Natural killer cell (primary cell): ENCODE data around the gene POF1B. TPM values are rescaled to one million over a fixed set of nuclear protein-coding genes. Genes with fewer than 3 reads are reported as not detected.

ENCODE experiments used
- ATAC-seq, 3 donors: fragments of 150-1000 bp in 2 of 3; fragments of 200-7000 bp in 1 of 3; cut with Tn5 transposase; 1 replicate in 1 of 3; 2 replicates in 2 of 3; pipeline ENCODE4 v1.10.0; 2021; ENCODE audit warnings: mild to moderate bottlenecking in 2 of 3, moderate library complexity in 2 of 3
- DNase-seq, 2 donors: peaks; one replicate each; pipeline versions ENCODE4 v3.0.0 to v3.0.0-alpha.2; 2013 to 2021; ENCODE audit warnings: mixed read lengths in 1 of 2
- H3K27ac ChIP-seq: one replicate; pipeline ENCODE4 v1.5.1; 2013; ENCODE audit warnings: mild to moderate bottlenecking, low read length
- H3K27me3 ChIP-seq: one replicate; pipeline ENCODE4 v1.6.1; 2013; ENCODE audit warnings: low read length; ENCODE audit not compliant: control insufficient read depth, insufficient read depth
- H3K36me3 ChIP-seq: one replicate; pipeline ENCODE4 v1.6.1; 2013; ENCODE audit warnings: low read length; ENCODE audit not compliant: control insufficient read depth, insufficient read depth
- H3K4me1 ChIP-seq: one replicate; pipeline ENCODE4 v1.6.1; 2013; ENCODE audit warnings: low read length; ENCODE audit not compliant: control insufficient read depth, insufficient read depth
- H3K4me3 ChIP-seq: one replicate; pipeline ENCODE4 v1.5.1; 2013; ENCODE audit warnings: low read length
- H3K9me3 ChIP-seq: one replicate; pipeline ENCODE4 v1.6.1; 2013; ENCODE audit warnings: low read length; ENCODE audit not compliant: control insufficient read depth, insufficient read depth
- H3K27ac Mint-ChIP-seq, 2 donors: one replicate each; pipeline ENCODE4 v1.8.0; 2022; ENCODE audit warnings: mild to moderate bottlenecking in 2 of 2, mixed read lengths in 2 of 2, moderate library complexity in 1 of 2
- H3K27me3 Mint-ChIP-seq, 2 donors: one replicate each; pipeline ENCODE4 v1.8.0; 2022; ENCODE audit warnings: low read depth in 2 of 2, mixed read lengths in 2 of 2
- H3K36me3 Mint-ChIP-seq: one replicate; pipeline ENCODE4 v1.8.0; 2022; ENCODE audit warnings: mixed read lengths
- H3K4me1 Mint-ChIP-seq, 2 donors: one replicate each; pipeline ENCODE4 v1.8.0; 2022; ENCODE audit warnings: mixed read lengths in 2 of 2
- H3K4me3 Mint-ChIP-seq: one replicate; pipeline ENCODE4 v1.8.0; 2022; ENCODE audit warnings: mild to moderate bottlenecking, moderate library complexity, mixed read lengths
- H3K9me3 Mint-ChIP-seq, 2 donors: one replicate each; pipeline ENCODE4 v1.8.0; 2022; ENCODE audit warnings: mixed read lengths in 2 of 2
- WGBS: methylation state at CpG from one replicate; pipeline ENCODE4 v1.1.7; 2013; ENCODE audit warnings: missing lambda C conversion rate; ENCODE audit not compliant: insufficient coverage; 5-methylcytosine and 5-hydroxymethylcytosine counted together
- intact Hi-C: fragments of 100-400 bp; cut with micrococcal nuclease; formaldehyde crosslinking; loops from one replicate; pipeline ENCODE4 v1.14.2; 2022
- total RNA-seq, 4 donors: library from RNA; stranded (reverse); fragments of 120-200 nt in 1 of 4; gene quantifications; one replicate each; pipeline versions ENCODE4 v1.2.3 to v1.2.4, GENCODE V29; 2013 to 2022
- TF ChIP-seq, protein P1 (sequence below): fragments of 200-600 bp; IDR thresholded peaks from one replicate; pipeline ENCODE4 v1.8.0; 2022; ENCODE audit warnings: antibody characterized with exemption

Gene POF1B
- total RNA-seq, 3 donors from 2014 or later (not counting 1 experiment from before 2014, with no cell fraction given) = 0.25 TPM; not detected in 2

DNA sequence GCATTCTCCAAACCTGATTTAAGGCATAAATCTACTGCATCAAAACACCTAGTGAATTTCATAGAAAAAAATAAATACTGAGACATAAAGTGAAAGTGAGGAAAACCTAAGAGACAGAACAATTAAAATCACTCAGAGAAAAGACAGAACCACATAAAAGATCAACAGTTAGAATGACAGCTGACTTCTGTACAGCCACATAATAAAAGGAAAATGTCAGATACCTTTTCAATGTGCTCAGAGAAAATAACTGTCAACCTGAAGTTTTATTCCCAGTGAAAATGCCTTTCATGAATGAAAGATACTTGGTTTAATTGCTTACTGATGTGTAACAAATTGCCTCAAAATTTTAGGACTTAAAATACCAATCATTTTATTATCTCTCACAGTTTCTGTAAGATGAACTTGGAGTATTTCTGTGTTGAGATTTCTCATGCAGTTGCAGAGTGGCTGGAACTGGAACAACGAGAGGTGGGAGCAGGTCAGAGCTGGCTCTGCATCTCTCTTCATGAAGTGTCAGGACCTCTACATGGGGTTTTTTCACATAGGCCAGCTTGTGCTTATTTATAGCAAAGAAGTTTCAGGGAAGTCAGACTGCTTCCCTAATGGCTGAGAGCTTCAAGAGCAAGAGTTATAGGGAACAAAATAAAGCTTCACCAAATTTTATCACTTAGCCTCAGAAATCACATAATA, 11.9 kb upstream of the POF1B start:
- Mint-ChIP-seq H3K27ac (no peak overlapping the region), H3K9me3 (peaks cover 0 to 3% of the 10 kb centered on the region in 2 donors), H3K36me3 (no peaks in the 10 kb centered on the region), H3K4me3 (no peak overlapping the region), H3K4me1 (no peaks in the 10 kb centered on the region), H3K27me3 (no peaks in the 10 kb centered on the region)
- WGBS = 47% methylated on average over 1 of the region's 1 CpG
- H3K36me3 ChIP-seq = no peaks in the 10 kb centered on the region
- H3K27me3 ChIP-seq = no peaks in the 10 kb centered on the region
- H3K9me3 ChIP-seq = no peaks in the 10 kb centered on the region
- TF ChIP-seq, protein P1, sequence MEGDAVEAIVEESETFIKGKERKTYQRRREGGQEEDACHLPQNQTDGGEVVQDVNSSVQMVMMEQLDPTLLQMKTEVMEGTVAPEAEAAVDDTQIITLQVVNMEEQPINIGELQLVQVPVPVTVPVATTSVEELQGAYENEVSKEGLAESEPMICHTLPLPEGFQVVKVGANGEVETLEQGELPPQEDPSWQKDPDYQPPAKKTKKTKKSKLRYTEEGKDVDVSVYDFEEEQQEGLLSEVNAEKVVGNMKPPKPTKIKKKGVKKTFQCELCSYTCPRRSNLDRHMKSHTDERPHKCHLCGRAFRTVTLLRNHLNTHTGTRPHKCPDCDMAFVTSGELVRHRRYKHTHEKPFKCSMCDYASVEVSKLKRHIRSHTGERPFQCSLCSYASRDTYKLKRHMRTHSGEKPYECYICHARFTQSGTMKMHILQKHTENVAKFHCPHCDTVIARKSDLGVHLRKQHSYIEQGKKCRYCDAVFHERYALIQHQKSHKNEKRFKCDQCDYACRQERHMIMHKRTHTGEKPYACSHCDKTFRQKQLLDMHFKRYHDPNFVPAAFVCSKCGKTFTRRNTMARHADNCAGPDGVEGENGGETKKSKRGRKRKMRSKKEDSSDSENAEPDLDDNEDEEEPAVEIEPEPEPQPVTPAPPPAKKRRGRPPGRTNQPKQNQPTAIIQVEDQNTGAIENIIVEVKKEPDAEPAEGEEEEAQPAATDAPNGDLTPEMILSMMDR = no peak
- no peak overlapping the region for H3K4me3 ChIP-seq
- no peak for ATAC-seq
- intact Hi-C loops = no loop called here
- H3K27ac ChIP-seq = no peak overlapping the region
- H3K4me1 ChIP-seq = no peaks in the 10 kb centered on the region
- DNase-seq = no peak

- H3K27me3 ChIP-seq = no peaks in the 10 kb centered on the region
- no peaks in the 10 kb centered on the region for H3K4me1 ChIP-seq
- H3K27ac ChIP-seq = no peak overlapping the region
- intact Hi-C loops = no loop called here
- ATAC-seq (no peak), DNase-seq (no peak)
- TF ChIP-seq, protein P1 = no peak
- no peak overlapping the region for H3K4me3 Mint-ChIP-seq
- H3K9me3 Mint-ChIP-seq = peaks cover 2% of the 10 kb centered on the region in 2 donors
- no peaks in the 10 kb centered on the region for H3K36me3 Mint-ChIP-seq
- no peak overlapping the region for H3K27ac Mint-ChIP-seq
- H3K4me3 ChIP-seq = no peak overlapping the region
- no CpG with 5 or more reads among the region's 3 CpGs for WGBS
- H3K36me3 ChIP-seq = no peaks in the 10 kb centered on the region
- H3K4me1 Mint-ChIP-seq = no peaks in the 10 kb centered on the region
- no peaks in the 10 kb centered on the region for H3K9me3 ChIP-seq
- no peaks in the 10 kb centered on the region for H3K27me3 Mint-ChIP-seq
Measured at GRCh38 chrX:85381602-85382001, 2.1 kb upstream of the POF1B start.

DNA sequence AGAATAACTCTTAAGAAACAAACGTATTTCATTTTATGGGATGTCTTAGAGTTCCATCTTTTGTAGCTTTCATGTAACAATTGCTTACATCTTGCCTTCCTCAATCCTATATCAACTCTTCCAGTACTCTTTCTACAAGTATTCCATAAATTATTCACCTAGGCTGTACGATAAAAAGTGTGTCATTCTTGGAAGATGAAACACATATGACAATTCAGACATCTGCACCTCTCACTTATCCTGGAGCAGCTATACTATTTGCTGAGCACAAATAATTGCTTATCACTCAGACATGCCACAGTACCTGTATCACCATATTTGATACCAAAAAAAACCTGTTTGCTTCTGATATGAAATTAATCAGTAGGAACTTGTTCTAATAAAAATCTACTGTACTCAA, 1.0 kb downstream of the POF1B start:
- no peak for ATAC-seq
- WGBS = 100% methylated on average over 1 of the region's 2 CpGs
- no peaks in the 10 kb centered on the region for H3K36me3 Mint-ChIP-seq
- no peaks in the 10 kb centered on the region for H3K27me3 Mint-ChIP-seq
- Histone ChIP-seq H3K4me3 (no peak overlapping the region), H3K36me3 (no peaks in the 10 kb centered on the region), H3K27ac (no peak overlapping the region), H3K4me1 (no peaks in the 10 kb centered on the region), H3K27me3 (no peaks in the 10 kb centered on the region), H3K9me3 (no peaks in the 10 kb centered on the region)
- H3K9me3 Mint-ChIP-seq = peaks cover 2 to 5% of the 10 kb centered on the region in 2 donors
- no peak for DNase-seq
- H3K27ac Mint-ChIP-seq = no peak overlapping the region
- H3K4me3 Mint-ChIP-seq = no peak overlapping the region
- no peaks in the 10 kb centered on the region for H3K4me1 Mint-ChIP-seq
- intact Hi-C loops = no loop called here
- TF ChIP-seq, protein P1 = no peak

GRCh38 chrX:85375333-85375738, 4.1 kb downstream of the POF1B start:
- intact Hi-C loops = no loop called here
- no peaks in the 10 kb centered on the region for H3K27me3 Mint-ChIP-seq
- 81% methylated on average over 3 of the region's 5 CpGs for WGBS
- no peak overlapping the region for H3K27ac Mint-ChIP-seq
- peaks cover 2 to 5% of the 10 kb centered on the region in 2 donors for H3K9me3 Mint-ChIP-seq
- no peaks in the 10 kb centered on the region for H3K9me3 ChIP-seq
- ATAC-seq (no peak), DNase-seq (no peak)
- no peaks in the 10 kb centered on the region for H3K36me3 Mint-ChIP-seq
- no peak overlapping the region for H3K4me3 Mint-ChIP-seq
- H3K27ac ChIP-seq = no peak overlapping the region
- no peaks in the 10 kb centered on the region for H3K4me1 Mint-ChIP-seq
- H3K27me3 ChIP-seq = no peaks in the 10 kb centered on the region
- H3K36me3 ChIP-seq = no peaks in the 10 kb centered on the region
- no peaks in the 10 kb centered on the region for H3K4me1 ChIP-seq
- TF ChIP-seq, protein P1 = no peak
- no peak overlapping the region for H3K4me3 ChIP-seq
